ENCODE results near the gene DPH6. TPM values are rescaled to one million over a fixed set of nuclear protein-coding genes. Genes with fewer than 3 reads are reported as not detected.
A peak's percentile ranks its signal among the peaks of the same experiment; 100 is the strongest.
"Not testable (repeated sequence)": the region's sequence is repeated elsewhere in the genome, so short reads cannot be mapped to it uniquely, and the experiment has no call there.

Gene DPH6
- total RNA-seq, 1 donor from 2014 or later: 30.0 TPM

- no peak for DNase-seq
Measured at GRCh38 chr15:35484231-35484945, 61.6 kb downstream of the DPH6 start.

GRCh38 chr15:35481992-35482391, 64.0 kb downstream of the DPH6 start:
- peak; percentile 40 for DNase-seq

GRCh38 chr15:35481064-35481463, 64.9 kb downstream of the DPH6 start:
- DNase-seq: no peak

GRCh38 chr15:35479423-35479822, 66.5 kb downstream of the DPH6 start:
- DNase-seq: no peak

GRCh38 chr15:35477312-35478262, 68.4 kb downstream of the DPH6 start:
- no peak for DNase-seq

GRCh38 chr15:35471024-35471423, 74.9 kb downstream of the DPH6 start:
- no peak for DNase-seq

- DNase-seq: no peak
Measured at GRCh38 chr15:35470441-35470840, 75.5 kb downstream of the DPH6 start.

- DNase-seq: no peak
Measured at GRCh38 chr15:35466476-35466875, 79.5 kb downstream of the DPH6 start.

GRCh38 chr15:35465783-35466182, 80.2 kb downstream of the DPH6 start:
- no peak for DNase-seq

GRCh38 chr15:35460616-35461015, 85.3 kb downstream of the DPH6 start:
- DNase-seq: no peak

GRCh38 chr15:35458176-35458856, 87.6 kb downstream of the DPH6 start:
- DNase-seq: no peak

GRCh38 chr15:35455201-35455600, 90.8 kb downstream of the DPH6 start:
- DNase-seq: no peak

GRCh38 chr15:35450492-35450891, 95.5 kb downstream of the DPH6 start:
- no peak for DNase-seq

GRCh38 chr15:35448294-35448693, 97.7 kb downstream of the DPH6 start:
- DNase-seq: no peak

- no peak for DNase-seq
Measured at GRCh38 chr15:35445891-35446290, 100.1 kb downstream of the DPH6 start.

GRCh38 chr15:35444557-35445204, 101.3 kb downstream of the DPH6 start:
- peak; percentile 51 for DNase-seq

- DNase-seq: no peak
Measured at GRCh38 chr15:35443376-35443775, 102.6 kb downstream of the DPH6 start.

- DNase-seq: no peak
Measured at GRCh38 chr15:35442742-35443141, 103.2 kb downstream of the DPH6 start.

GRCh38 chr15:35441279-35441678, 104.7 kb downstream of the DPH6 start:
- DNase-seq: not testable (repeated sequence)

GRCh38 chr15:35440265-35440664, 105.7 kb downstream of the DPH6 start:
- DNase-seq: no peak

GRCh38 chr15:35439291-35439690, 106.7 kb downstream of the DPH6 start:
- DNase-seq: peak; percentile 21

GRCh38 chr15:35437157-35437556, 108.8 kb downstream of the DPH6 start:
- no peak for DNase-seq
